Activated CD4-positive, alpha-beta T cell treated with anti-CD3 and anti-CD28 coated beads for 24 hours (primary cell): Measurements from ENCODE around the gene PHAF1.

Source experiments
- DNase-seq, 2 donors: peaks; one replicate each; pipeline ENCODE4 v3.0.0-alpha.2; 2020; ENCODE audit warnings: low read depth in 2 of 2

PHAF1 gene

DNA sequence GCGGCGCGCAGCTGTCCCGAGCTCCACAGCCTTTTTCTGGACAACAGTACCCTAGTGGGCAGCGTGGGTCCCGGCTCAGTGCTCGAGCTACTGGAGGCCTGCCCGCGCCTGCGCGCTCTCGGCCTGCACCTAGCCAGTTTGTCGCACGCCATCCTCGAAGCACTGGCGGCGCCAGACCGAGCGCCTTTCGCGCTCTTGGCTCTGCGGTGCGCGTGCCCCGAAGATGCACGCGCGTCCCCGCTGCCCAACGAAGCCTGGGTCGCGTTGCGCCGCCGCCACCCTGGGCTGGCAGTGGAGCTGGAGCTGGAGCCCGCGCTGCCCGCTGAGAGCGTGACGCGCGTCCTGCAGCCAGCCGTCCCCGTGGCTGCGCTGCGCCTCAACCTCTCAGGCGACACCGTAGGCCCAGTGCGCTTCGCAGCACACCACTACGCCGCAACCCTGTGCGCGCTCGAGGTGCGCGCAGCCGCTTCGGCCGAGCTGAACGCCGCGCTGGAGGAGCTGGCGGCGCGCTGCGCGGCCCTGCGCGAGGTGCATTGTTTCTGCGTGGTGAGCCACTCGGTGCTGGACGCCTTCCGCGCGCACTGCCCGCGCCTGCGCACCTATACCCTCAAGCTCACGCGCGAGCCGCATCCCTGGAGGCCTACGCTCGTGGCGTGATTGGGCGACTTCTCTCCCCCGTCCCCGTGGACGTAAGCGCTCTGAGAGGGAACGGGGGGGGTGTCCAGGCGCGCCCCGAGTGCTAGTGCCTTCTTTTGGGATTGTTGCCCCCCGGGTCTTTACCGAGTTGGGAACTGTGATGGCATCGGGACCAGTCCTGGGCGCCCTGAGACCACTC lies 53.6 kb downstream of the PHAF1 start:
- no peak for DNase-seq

GRCh38 chr16:67163999-67164558 lies 54.3 kb downstream of the PHAF1 start:
- no peak for DNase-seq

GRCh38 chr16:67164599-67165061 lies 54.9 kb downstream of the PHAF1 start, which contains the start of gene HSF4:
Gene HSF4, plus strand, starts transcription at chr16:67164745. Its CDS starts 67 bp downstream, at chr16:67164812.
- no peak for DNase-seq

DNA sequence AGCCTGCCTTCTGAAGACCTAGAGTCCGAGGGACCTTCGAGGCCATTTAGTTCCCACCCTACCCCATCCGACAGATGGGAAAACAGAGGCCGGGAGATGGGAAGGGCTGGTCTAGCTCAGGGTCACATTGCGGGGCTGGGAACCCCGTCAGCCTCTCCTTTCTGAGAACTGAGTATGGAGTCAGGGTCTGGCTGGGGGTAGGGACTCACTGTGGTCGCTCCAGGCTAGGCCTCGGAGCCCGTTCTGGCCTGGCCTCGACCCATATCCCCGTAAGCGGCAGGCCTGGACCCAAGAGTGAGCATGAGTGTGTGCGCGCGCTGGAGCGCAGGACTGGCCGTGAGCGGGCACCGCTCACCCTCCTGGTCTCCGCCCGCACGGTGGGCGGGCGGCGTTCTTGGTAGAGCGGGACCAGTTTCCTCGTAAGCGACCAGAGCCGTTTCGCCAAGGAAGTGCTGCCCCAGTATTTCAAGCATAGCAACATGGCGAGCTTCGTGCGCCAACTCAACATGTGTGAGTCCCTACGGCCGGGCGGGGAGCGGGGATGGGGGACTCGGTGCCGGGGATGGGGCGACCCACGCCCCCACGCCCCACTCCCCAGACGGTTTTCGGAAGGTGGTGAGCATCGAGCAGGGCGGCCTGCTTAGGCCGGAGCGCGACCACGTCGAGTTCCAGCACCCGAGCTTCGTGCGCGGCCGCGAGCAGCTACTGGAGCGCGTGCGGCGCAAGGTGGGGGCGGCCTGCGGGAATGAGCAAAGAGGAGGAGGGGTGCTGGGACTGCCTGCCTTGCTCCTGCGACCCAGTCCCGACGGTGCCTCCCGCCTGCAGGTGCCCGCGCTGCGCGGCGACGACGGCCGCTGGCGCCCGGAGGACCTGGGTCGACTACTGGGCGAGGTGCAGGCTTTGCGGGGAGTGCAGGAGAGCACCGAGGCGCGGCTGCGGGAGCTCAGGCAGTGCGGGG lies 55.7 kb downstream of the PHAF1 start:
- no peak for DNase-seq

GRCh38 chr16:67166110-67166547 lies 56.4 kb downstream of the PHAF1 start:
- DNase-seq: no peak

DNA sequence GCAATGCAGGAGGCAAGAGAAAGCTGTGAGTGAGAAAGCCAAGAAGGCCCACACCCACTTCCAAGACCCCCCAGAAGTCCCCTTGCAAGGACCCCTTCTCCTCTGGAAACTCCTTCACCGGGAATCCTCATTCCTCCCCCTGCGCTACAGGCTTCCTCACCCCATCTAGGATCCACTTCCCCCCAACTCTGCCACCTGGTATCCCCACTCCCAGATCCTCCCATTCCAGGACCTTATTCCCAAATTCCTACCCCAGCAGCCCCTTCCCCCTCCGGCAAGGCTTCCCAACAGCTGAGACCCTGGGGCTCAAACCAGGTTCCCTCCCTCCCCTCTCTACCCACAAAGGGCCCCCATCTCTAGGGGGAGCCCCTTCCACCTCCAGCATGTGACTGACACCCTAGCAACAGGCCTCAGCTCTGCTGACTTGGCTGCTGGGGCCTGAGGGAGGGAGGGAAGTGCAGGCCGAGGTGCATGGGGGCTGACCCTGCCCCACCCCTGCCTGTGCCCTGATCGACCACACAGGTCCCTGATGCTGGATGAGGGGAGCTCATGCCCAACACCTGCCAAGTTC lies 56.9 kb downstream of the PHAF1 start:
- no peak for DNase-seq

- DNase-seq: no peak
Measured at GRCh38 chr16:67167588-67167987, 57.8 kb downstream of the PHAF1 start.

GRCh38 chr16:67169011-67169451 lies 59.3 kb downstream of the PHAF1 start:
- DNase-seq: no peak

DNA sequence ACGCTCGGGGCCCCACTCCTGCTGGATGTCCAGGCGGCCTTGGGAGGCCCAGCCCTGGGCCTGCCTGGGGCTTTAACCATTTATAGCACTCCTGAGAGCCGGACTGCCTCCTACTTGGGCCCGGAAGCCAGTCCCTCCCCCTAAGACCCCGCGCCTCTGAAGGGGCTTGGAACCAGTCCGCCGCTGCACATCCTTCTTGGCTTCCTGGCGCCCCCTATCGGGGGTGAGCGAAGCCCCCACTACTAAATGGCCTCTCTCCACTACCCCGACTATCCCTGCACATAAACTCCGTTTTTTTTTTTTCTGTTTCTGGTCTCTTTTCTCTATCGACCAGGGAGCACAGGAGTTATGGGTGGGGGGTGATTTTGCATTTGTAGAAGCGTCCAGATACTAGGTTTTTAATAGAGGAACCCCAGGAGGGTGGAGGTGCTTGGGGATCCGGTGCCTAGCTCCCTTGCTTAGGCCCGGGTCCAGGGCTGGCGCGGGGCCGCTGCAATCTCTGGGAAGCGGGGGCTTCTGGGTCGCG lies 60.0 kb downstream of the PHAF1 start:
- DNase-seq: no peak

DNA sequence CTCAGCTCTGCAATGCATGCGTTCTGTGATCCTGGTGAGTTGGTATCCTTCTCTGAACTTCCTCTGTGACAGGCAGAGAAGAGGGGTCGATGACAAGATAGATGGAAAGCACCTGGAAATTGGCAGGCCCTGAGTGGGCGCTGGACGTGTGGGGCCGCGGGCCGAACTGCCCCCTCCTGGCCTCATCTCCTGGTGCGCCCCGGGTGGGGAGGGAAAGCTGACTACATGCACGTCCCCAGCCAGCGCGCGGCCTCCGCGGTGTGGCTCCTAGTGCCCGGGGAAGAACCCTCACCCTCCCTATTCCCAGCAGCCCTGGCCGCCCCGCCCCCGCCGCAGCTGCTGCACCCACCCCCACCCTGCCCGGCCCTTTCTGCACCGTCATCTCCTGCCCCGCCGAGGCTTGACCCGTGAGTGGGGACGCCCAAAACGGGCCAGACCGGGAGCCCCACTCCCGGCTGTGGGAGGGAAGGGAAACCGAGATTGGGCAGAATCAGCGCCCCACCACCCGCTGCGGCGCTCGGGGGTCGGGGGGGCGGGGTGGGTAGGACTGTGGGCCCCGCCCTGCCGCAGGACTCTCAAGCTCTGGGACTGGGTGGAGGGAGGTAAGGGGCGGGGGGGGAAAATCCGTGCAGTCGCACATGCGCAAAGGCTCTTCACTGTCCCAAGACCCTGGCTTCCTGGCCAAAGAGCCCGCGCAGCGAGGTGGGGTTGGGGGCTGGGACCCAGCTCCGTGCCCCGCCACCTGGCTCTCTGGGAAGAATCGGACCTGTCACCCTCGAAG lies 60.6 kb downstream of the PHAF1 start, which contains the start of gene NOL3:
TSS of gene NOL3 (plus strand) at position 371 of the 781 bp plus-strand sequence.
- DNase-seq: no peak

- DNase-seq: no peak
Measured at GRCh38 chr16:67170949-67171649, 61.4 kb downstream of the PHAF1 start.

GRCh38 chr16:67173323-67173722 lies 63.6 kb downstream of the PHAF1 start:
- DNase-seq: no peak

DNA sequence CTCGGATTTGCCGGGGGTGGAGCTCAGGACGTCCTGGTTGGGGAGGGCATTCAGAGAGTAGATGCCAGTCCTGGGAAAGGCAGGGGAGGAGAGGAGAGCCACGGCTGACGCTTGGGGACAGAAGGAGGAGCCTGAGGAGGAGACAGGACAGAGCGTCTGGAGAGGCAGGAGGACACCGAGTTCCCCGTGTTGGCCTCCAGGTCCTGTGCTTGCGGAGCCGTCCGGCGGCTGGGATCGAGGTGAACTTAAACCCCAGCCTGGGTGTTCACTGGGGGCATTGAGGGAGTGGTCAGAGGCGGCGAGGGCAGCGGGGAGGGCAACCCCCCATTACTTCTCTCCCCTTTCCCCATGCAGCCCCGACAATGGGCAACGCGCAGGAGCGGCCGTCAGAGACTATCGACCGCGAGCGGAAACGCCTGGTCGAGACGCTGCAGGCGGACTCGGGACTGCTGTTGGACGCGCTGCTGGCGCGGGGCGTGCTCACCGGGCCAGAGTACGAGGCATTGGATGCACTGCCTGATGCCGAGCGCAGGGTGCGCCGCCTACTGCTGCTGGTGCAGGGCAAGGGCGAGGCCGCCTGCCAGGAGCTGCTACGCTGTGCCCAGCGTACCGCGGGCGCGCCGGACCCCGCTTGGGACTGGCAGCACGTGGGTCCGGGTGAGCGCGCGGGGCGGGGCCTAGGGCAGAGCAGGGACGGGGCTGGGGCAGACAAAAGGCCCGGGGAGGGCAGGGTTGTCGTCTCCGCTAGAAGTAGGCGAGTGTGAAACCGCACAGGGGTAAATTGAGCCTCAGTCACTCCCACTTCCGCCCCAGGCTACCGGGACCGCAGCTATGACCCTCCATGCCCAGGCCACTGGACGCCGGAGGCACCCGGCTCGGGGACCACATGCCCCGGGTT lies 64.3 kb downstream of the PHAF1 start:
- no peak for DNase-seq

DNA sequence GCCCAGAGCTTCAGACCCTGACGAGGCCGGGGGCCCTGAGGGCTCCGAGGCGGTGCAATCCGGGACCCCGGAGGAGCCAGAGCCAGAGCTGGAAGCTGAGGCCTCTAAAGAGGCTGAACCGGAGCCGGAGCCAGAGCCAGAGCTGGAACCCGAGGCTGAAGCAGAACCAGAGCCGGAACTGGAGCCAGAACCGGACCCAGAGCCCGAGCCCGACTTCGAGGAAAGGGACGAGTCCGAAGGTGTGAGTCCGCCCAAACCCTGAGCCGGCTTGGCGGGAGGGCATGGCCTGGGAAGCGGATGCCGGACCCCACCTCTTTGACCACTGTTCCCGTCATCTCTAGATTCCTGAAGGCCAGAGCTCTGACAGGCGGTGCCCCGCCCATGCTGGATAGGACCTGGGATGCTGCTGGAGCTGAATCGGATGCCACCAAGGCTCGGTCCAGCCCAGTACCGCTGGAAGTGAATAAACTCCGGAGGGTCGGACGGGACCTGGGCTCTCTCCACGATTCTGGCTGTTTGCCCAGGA lies 65.0 kb downstream of the PHAF1 start:
- DNase-seq: no peak

GRCh38 chr16:67176662-67177061 lies 66.9 kb downstream of the PHAF1 start:
- DNase-seq: no peak

DNA sequence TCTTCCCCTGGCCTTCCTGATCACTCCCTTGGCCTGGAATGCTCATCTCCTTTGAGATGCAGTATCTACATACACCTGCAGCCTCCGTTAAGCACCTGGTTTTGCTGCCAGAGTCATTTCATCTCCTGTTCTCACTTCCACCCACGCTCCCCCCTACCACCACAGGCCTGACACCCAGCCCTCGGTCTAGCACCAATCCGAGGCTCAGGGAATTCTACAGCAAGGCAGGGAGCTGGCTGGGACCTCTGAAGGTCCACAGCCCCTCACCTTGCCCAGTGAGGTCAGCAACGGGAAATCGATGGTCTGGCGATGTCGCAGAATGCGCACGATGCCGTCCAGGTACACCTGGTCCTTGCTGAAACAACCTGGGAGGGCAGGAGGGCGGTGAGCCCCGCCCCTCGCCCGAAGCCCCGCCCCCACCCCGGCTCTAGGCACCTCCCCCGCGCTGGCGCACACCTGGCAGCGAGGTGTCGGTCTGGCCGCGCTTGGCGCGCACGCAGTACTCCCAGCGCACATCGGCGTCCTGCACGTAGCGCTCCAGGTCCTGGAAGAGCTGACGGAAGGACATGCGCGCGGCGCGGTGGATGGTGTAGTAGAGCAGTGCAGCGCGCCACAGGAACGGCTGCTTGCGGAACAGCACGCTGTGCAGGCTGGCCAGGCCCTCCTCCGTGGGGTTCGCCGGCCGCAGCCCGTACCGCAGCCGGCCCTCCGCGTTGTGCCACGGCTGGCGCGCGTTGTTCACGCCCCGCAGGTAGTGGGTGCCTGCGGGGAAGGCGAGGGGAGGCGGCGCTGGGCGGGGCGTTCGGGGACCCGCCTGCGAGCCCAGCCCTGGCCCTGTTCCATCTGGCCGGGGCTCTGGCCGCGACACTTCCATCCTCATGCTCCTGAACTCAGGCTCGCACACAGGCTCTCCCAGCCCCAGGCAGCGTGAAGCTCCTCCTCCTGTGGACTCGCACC lies 68.3 kb downstream of the PHAF1 start:
- DNase-seq: no peak

DNA sequence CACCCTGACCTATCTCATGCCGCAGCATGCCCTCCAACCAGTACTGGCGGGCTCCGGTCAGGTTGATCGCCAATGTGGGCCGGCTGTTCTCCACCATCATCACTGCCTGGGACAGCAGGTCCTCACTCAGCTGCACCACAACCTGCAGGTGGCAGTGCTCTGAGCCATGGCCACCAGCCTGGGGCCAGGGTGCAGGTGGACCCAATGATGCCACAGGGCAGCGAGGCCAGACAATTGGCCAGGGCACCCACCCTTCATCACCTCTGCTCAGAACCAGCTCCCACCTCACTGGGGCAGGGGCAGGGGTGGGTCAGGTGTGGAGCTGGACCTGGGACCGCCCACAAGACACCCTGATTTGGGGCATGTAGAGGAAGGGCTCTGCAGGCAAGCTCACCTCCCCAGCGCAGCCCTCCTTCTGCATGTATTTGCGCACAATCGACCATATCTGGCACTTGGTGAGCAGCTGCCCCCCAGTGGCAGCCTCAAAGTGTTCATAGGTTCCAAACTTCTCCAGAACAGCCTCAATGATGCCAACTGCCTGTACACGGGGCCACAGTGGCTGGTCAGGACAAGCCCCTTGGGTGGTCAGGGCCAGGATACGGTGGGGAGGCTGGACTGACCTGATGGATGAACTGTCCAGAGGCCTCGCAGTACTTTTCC lies 69.8 kb downstream of the PHAF1 start:
- DNase-seq: no peak
